ENCODE data around the gene C17orf113.
"Not testable (repeated sequence)": the region's sequence is repeated elsewhere in the genome, so short reads cannot be mapped to it uniquely, and the experiment has no call there.

Gene C17orf113

GRCh38 chr17:42040818-42041217 lies 9.6 kb downstream of the C17orf113 start:
- Histone ChIP-seq H3K4me1 (ENCODE audit: insufficient read depth, low read length) (peaks cover 16% of the 10 kb centered on the region), H3K9me3 (ENCODE audit: control insufficient read depth, insufficient read depth, low read length) (no peaks in the 10 kb centered on the region), H3K9ac (ENCODE audit: low read depth, low read length) (no peak overlapping the region), H3K36me3 (ENCODE audit: insufficient read depth, low read length) (no peaks in the 10 kb centered on the region)

- peaks cover 16% of the 10 kb centered on the region for H3K4me1 ChIP-seq (ENCODE audit: insufficient read depth, low read length)
- no peaks in the 10 kb centered on the region for H3K9me3 ChIP-seq (ENCODE audit: control insufficient read depth, insufficient read depth, low read length)
- H3K9ac ChIP-seq (ENCODE audit: low read depth, low read length) = no peak overlapping the region
- no peaks in the 10 kb centered on the region for H3K36me3 ChIP-seq (ENCODE audit: insufficient read depth, low read length)
Observed at GRCh38 chr17:42039794-42040763, 10.3 kb downstream of the C17orf113 start.

- peaks cover 16% of the 10 kb centered on the region for H3K4me1 ChIP-seq (ENCODE audit: insufficient read depth, low read length)
- no peak overlapping the region for H3K9ac ChIP-seq (ENCODE audit: low read depth, low read length)
- no peaks in the 10 kb centered on the region for H3K9me3 ChIP-seq (ENCODE audit: control insufficient read depth, insufficient read depth, low read length)
- H3K36me3 ChIP-seq (ENCODE audit: insufficient read depth, low read length) = no peaks in the 10 kb centered on the region
Observed at GRCh38 chr17:42038221-42038973, 12.0 kb downstream of the C17orf113 start.

GRCh38 chr17:42034059-42034458 lies 16.3 kb downstream of the C17orf113 start:
- Histone ChIP-seq H3K9me3 (ENCODE audit: control insufficient read depth, insufficient read depth, low read length) (no peaks in the 10 kb centered on the region), H3K36me3 (ENCODE audit: insufficient read depth, low read length) (no peaks in the 10 kb centered on the region), H3K9ac (ENCODE audit: low read depth, low read length) (no peak overlapping the region), H3K4me1 (ENCODE audit: insufficient read depth, low read length) (peaks cover 16% of the 10 kb centered on the region)

- H3K9me3 ChIP-seq (ENCODE audit: control insufficient read depth, insufficient read depth, low read length) = no peaks in the 10 kb centered on the region
- peaks cover 20% of the 10 kb centered on the region; the same call in 1 of the 2 replicates for H3K4me1 ChIP-seq (ENCODE audit: insufficient read depth, low read length)
- no peak overlapping the region for H3K9ac ChIP-seq (ENCODE audit: low read depth, low read length)
- no peaks in the 10 kb centered on the region for H3K36me3 ChIP-seq (ENCODE audit: insufficient read depth, low read length)
Observed at GRCh38 chr17:42031584-42031983, 18.8 kb downstream of the C17orf113 start.

GRCh38 chr17:42028791-42029127 lies 21.6 kb downstream of the C17orf113 start:
- peaks cover 10% of the 10 kb centered on the region for H3K36me3 ChIP-seq (ENCODE audit: insufficient read depth, low read length)
- H3K9me3 ChIP-seq (ENCODE audit: control insufficient read depth, insufficient read depth, low read length) = no peaks in the 10 kb centered on the region
- H3K9ac ChIP-seq (ENCODE audit: low read depth, low read length) = no peak overlapping the region
- H3K4me1 ChIP-seq (ENCODE audit: insufficient read depth, low read length) = peaks cover 29% of the 10 kb centered on the region; the same call in 1 of the 2 replicates

- peak overlapping the region; percentile 43; the same call in 1 of the 2 replicates for H3K9ac ChIP-seq (ENCODE audit: low read depth, low read length)
- peaks cover 13% of the 10 kb centered on the region for H3K36me3 ChIP-seq (ENCODE audit: insufficient read depth, low read length)
- H3K4me1 ChIP-seq (ENCODE audit: insufficient read depth, low read length) = peaks cover 29% of the 10 kb centered on the region; the same call in 1 of the 2 replicates
- no peaks in the 10 kb centered on the region for H3K9me3 ChIP-seq (ENCODE audit: control insufficient read depth, insufficient read depth, low read length)
Observed at GRCh38 chr17:42027961-42028790, 22.2 kb downstream of the C17orf113 start.

- H3K9me3 ChIP-seq (ENCODE audit: control insufficient read depth, insufficient read depth, low read length) = no peaks in the 10 kb centered on the region
- H3K9ac ChIP-seq (ENCODE audit: low read depth, low read length) = no peak overlapping the region
- H3K4me1 ChIP-seq (ENCODE audit: insufficient read depth, low read length) = peaks cover 29% of the 10 kb centered on the region; the same call in 1 of the 2 replicates
- peaks cover 14% of the 10 kb centered on the region for H3K36me3 ChIP-seq (ENCODE audit: insufficient read depth, low read length)
Observed at GRCh38 chr17:42027590-42027889, 22.9 kb downstream of the C17orf113 start.

- Histone ChIP-seq H3K9ac (ENCODE audit: low read depth, low read length) (no peak overlapping the region), H3K36me3 (ENCODE audit: insufficient read depth, low read length) (peaks cover 14% of the 10 kb centered on the region), H3K9me3 (ENCODE audit: control insufficient read depth, insufficient read depth, low read length) (no peaks in the 10 kb centered on the region), H3K4me1 (ENCODE audit: insufficient read depth, low read length) (peaks cover 29% of the 10 kb centered on the region; the same call in 1 of the 2 replicates)
Observed at GRCh38 chr17:42026857-42027589, 23.4 kb downstream of the C17orf113 start.

- H3K9me3 ChIP-seq (ENCODE audit: control insufficient read depth, insufficient read depth, low read length) = no peaks in the 10 kb centered on the region
- peaks cover 18% of the 10 kb centered on the region for H3K36me3 ChIP-seq (ENCODE audit: insufficient read depth, low read length)
- H3K4me1 ChIP-seq (ENCODE audit: insufficient read depth, low read length) = peaks cover 33% of the 10 kb centered on the region
- H3K9ac ChIP-seq (ENCODE audit: low read depth, low read length) = no peak overlapping the region
Observed at GRCh38 chr17:42025936-42026335, 24.5 kb downstream of the C17orf113 start.

GRCh38 chr17:42025191-42025579 lies 25.2 kb downstream of the C17orf113 start:
- Histone ChIP-seq H3K9ac (ENCODE audit: low read depth, low read length) (no peak overlapping the region), H3K4me1 (ENCODE audit: insufficient read depth, low read length) (peaks cover 33% of the 10 kb centered on the region), H3K9me3 (ENCODE audit: control insufficient read depth, insufficient read depth, low read length) (no peaks in the 10 kb centered on the region)

GRCh38 chr17:42023524-42024349 lies 26.7 kb downstream of the C17orf113 start:
- Histone ChIP-seq H3K36me3 (ENCODE audit: insufficient read depth, low read length) (peaks cover 18% of the 10 kb centered on the region), H3K4me1 (ENCODE audit: insufficient read depth, low read length) (peaks cover 31% of the 10 kb centered on the region), H3K9ac (ENCODE audit: low read depth, low read length) (no peak overlapping the region), H3K9me3 (ENCODE audit: control insufficient read depth, insufficient read depth, low read length) (no peaks in the 10 kb centered on the region)

More at GRCh38 chr17:42025191-42025579, 25.2 kb downstream of the C17orf113 start:
- peaks cover 18% of the 10 kb centered on the region for H3K36me3 ChIP-seq (ENCODE audit: insufficient read depth, low read length)

- Histone ChIP-seq H3K36me3 (ENCODE audit: insufficient read depth, low read length) (peaks cover 18% of the 10 kb centered on the region), H3K4me1 (ENCODE audit: insufficient read depth, low read length) (peaks cover 13% of the 10 kb centered on the region), H3K9ac (ENCODE audit: low read depth, low read length) (peak overlapping the region; percentile 96; the same call in 1 of the 2 replicates)
- not testable (repeated sequence) for H3K9me3 ChIP-seq (ENCODE audit: control insufficient read depth, insufficient read depth, low read length)
Observed at GRCh38 chr17:42020845-42021244, 29.6 kb downstream of the C17orf113 start.
